Esophagus squamous epithelium (tissue), 4 donors: ENCODE data around the gene SLC38A11.

Source experiments
- CTCF ChIP-seq, 6 experiments: fragments of 450-650 bp in 4 of 6; fragments of 200-600 bp in 2 of 6; sonication (generic) in 2 of 6; IDR thresholded peaks; one replicate each; pipeline ENCODE4 v1.5.1; 2016 to 2019; ENCODE audit warnings: antibody characterized with exemption in 6 of 6, mild to moderate bottlenecking in 4 of 6, moderate library complexity in 4 of 6
- POLR2A ChIP-seq, 4 donors: fragments of 450-650 bp; IDR thresholded peaks; one replicate each; pipeline ENCODE4 v1.6.1; 2017; ENCODE audit warnings: antibody characterized with exemption in 4 of 4, mild to moderate bottlenecking in 4 of 4, moderate library complexity in 3 of 4

DNA sequence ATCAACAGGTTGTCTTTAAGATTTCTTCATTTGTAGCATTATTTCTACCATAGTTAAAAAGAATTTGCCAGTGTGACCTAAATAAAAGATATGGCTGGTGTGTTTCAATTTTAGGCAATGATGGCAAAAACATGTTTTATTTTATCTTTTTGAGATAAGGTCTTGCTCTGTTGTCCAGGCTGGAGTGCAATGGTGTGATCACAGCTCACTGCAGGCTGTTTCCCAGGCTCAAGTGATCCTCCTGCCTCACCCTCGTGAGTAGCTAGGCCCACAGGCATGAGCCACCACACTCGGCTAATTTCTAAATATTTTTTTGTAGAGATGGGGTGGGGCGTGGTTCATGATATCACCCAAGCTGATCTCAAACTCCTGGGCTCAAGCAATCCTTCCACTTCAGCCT is 66.7 kb downstream of the SLC38A11 start:
- TF ChIP-seq CTCF (IDR thresholded peaks at IDR 0.05) (no peak), POLR2A (IDR thresholded peaks at IDR 0.05) (no peak)
